DND-41 (cell line): ENCODE results near the gene TBC1D1.

Source experiments
- ATAC-seq: fragments of 200-7000 bp; cut with Tn5 transposase; 3 replicates; pipeline ENCODE4 v1.9.1; 2021; ENCODE audit warnings: low read depth; ENCODE audit not compliant: insufficient read depth
- DNase-seq: peaks from one replicate; pipeline ENCODE4 v3.0.0-alpha.2; 2020
- H2AFZ ChIP-seq: 2 replicates; pipeline ENCODE4 v1.6.0; 2012; ENCODE audit warnings: low read depth, low read length
- H3K27ac ChIP-seq: 2 replicates; pipeline ENCODE4 v1.5.1; 2012; ENCODE audit warnings: low read length, inconsistent platforms
- H3K27me3 ChIP-seq: fragments of 200-600 bp; sonication (generic); 2 replicates; pipeline ENCODE4 v1.6.0; 2012; ENCODE audit warnings: low read length, mild to moderate bottlenecking, inconsistent platforms; ENCODE audit not compliant: insufficient read depth, poor library complexity
- H3K36me3 ChIP-seq: 2 replicates; pipeline ENCODE4 v1.5.1; 2012; ENCODE audit warnings: low read length, inconsistent platforms; ENCODE audit not compliant: insufficient read depth
- H3K4me1 ChIP-seq: 2 replicates; pipeline ENCODE4 v1.5.1; 2012; ENCODE audit warnings: mild to moderate bottlenecking, low read length; ENCODE audit not compliant: insufficient read depth
- H3K4me2 ChIP-seq: 2 replicates; pipeline ENCODE4 v1.6.0; 2012; ENCODE audit warnings: mild to moderate bottlenecking, moderate library complexity, low read length, inconsistent platforms; ENCODE audit not compliant: insufficient read depth
- H3K4me3 ChIP-seq, 2 experiments: fragments of 200-600 bp in 1 of 2; shearing (Covaris generic) in 1 of 2; 2 replicates each; pipeline ENCODE4 v1.5.1; 2012 to 2016; ENCODE audit warnings: inconsistent platforms in 2 of 2, low read length in 2 of 2, mild to moderate bottlenecking in 2 of 2, low read depth in 1 of 2, moderate library complexity in 1 of 2
- H3K79me2 ChIP-seq: 2 replicates; pipeline ENCODE4 v1.6.0; 2012; ENCODE audit warnings: low read length, inconsistent platforms; ENCODE audit not compliant: insufficient read depth
- H3K9ac ChIP-seq: 2 replicates; pipeline ENCODE4 v1.6.0; 2012; ENCODE audit warnings: low read depth, mild to moderate bottlenecking, inconsistent platforms, low read length, moderate library complexity
- H3K9me3 ChIP-seq: 2 replicates; pipeline ENCODE4 v1.5.1; 2012; ENCODE audit warnings: low read length, moderate library complexity, mild to moderate bottlenecking, inconsistent platforms; ENCODE audit not compliant: insufficient read depth, severe bottlenecking
- H4K20me1 ChIP-seq: 2 replicates; pipeline ENCODE4 v1.6.0; 2012; ENCODE audit warnings: low read length; ENCODE audit not compliant: insufficient read depth
- CTCF ChIP-seq: IDR thresholded peaks from 2 replicates; pipeline ENCODE4 v1.5.1; 2012; ENCODE audit warnings: borderline replicate concordance, low read length, moderate library complexity, mild to moderate bottlenecking; ENCODE audit not compliant: poor library complexity, severe bottlenecking; ENCODE audit errors: extremely low read depth
- EZH2 ChIP-seq: IDR thresholded peaks from 3 replicates; pipeline ENCODE4 v1.6.1; 2012; ENCODE audit warnings: borderline replicate concordance, low read depth, mild to moderate bottlenecking, moderate library complexity, low read length, inconsistent platforms; ENCODE audit not compliant: severe bottlenecking

The TBC1D1 gene

GRCh38 chr4:38034986-38035882 lies 144.3 kb downstream of the TBC1D1 start:
- Histone ChIP-seq H3K4me3 (no peak overlapping the region), H3K27me3 (no peaks in the 10 kb centered on the region), H3K4me2 (no peak overlapping the region), H3K9ac (no peak overlapping the region), H4K20me1 (no peaks in the 10 kb centered on the region), H3K9me3 (no peaks in the 10 kb centered on the region), H3K27ac (no peak overlapping the region), H3K4me1 (no peaks in the 10 kb centered on the region), H3K36me3 (peaks cover 36% of the 10 kb centered on the region), H2AFZ (no peak overlapping the region), H3K79me2 (no peaks in the 10 kb centered on the region)
- DNase-seq (peak; percentile 42), ATAC-seq (peak; percentile 62; the same call in 1 of the 3 replicates)
- TF ChIP-seq EZH2: no peak
- TF ChIP-seq CTCF: peak; percentile 77

- Histone ChIP-seq H3K4me3 (no peak overlapping the region), H3K36me3 (peaks cover 41% of the 10 kb centered on the region), H2AFZ (no peak overlapping the region), H3K4me2 (no peak overlapping the region), H3K27me3 (no peaks in the 10 kb centered on the region), H3K9ac (no peak overlapping the region), H4K20me1 (no peaks in the 10 kb centered on the region), H3K9me3 (no peaks in the 10 kb centered on the region), H3K79me2 (no peaks in the 10 kb centered on the region), H3K4me1 (no peaks in the 10 kb centered on the region), H3K27ac (no peak overlapping the region)
- DNase-seq (no peak), ATAC-seq (no peak)
- TF ChIP-seq CTCF (no peak), EZH2 (no peak)
These were observed 145.7 kb downstream of the TBC1D1 start for GRCh38 chr4:38036548-38036947.

GRCh38 chr4:38037612-38038011 lies 146.7 kb downstream of the TBC1D1 start:
- Histone ChIP-seq H3K27me3 (no peaks in the 10 kb centered on the region), H3K9ac (no peak overlapping the region), H3K9me3 (no peaks in the 10 kb centered on the region), H3K79me2 (no peaks in the 10 kb centered on the region), H3K4me2 (no peak overlapping the region), H3K4me3 (no peak overlapping the region), H3K4me1 (no peaks in the 10 kb centered on the region), H2AFZ (no peak overlapping the region), H3K27ac (no peak overlapping the region), H4K20me1 (no peaks in the 10 kb centered on the region), H3K36me3 (peaks cover 42% of the 10 kb centered on the region)
- TF ChIP-seq EZH2: no peak
- no peak for TF ChIP-seq CTCF
- DNase-seq (no peak), ATAC-seq (no peak)
